HepG2 (cell line): Measurements from ENCODE around the gene ZC3H7B. TPM values are rescaled to one million over a fixed set of nuclear protein-coding genes. Genes with fewer than 3 reads are reported as not detected.

Source experiments
- AGO2 ChIP-seq: fragments of 200-400 bp; formaldehyde crosslinking; optimal IDR thresholded peaks from 2 replicates; pipeline ENCODE3; 2017; ENCODE audit warnings: mild to moderate bottlenecking, low read depth, low read length, moderate library complexity
- EED ChIP-seq: sonication (generic); formaldehyde crosslinking; IDR thresholded peaks from 2 replicates; pipeline ENCODE4 v1.5.0; 2020; ENCODE audit warnings: mild to moderate bottlenecking, missing genetic modification reagents
- FOXA1 ChIP-seq, 2 experiments: fragments of 450-650 bp in 1 of 2; sonication (generic) in 1 of 2; formaldehyde crosslinking in 1 of 2; IDR thresholded peaks; 2 replicates each; pipeline versions ENCODE4 v1.4.0 to v1.6.1; 2016 to 2020; ENCODE audit warnings: missing genetic modification reagents in 1 of 2
- HNRNPL ChIP-seq: fragments of 200-400 bp; formaldehyde crosslinking; IDR thresholded peaks from 2 replicates; pipeline ENCODE4 v1.6.1; 2017; ENCODE audit warnings: mild to moderate bottlenecking, low read depth, low read length
- JDP2 ChIP-seq: sonication (generic); formaldehyde crosslinking; IDR thresholded peaks from 2 replicates; pipeline ENCODE4 v1.8.1; 2022; ENCODE audit warnings: missing genetic modification reagents, borderline replicate concordance
- KDM4B ChIP-seq: sonication (generic); formaldehyde crosslinking; IDR thresholded peaks from 2 replicates; pipeline ENCODE4 v1.4.0; 2020; ENCODE audit warnings: missing genetic modification reagents
- PHF20 ChIP-seq: sonication (generic); formaldehyde crosslinking; IDR thresholded peaks from 2 replicates; pipeline ENCODE4 v1.5.0; 2020; ENCODE audit warnings: mild to moderate bottlenecking, missing genetic modification reagents
- PTBP1 ChIP-seq: fragments of 200-400 bp; formaldehyde crosslinking; IDR thresholded peaks from 2 replicates; pipeline ENCODE4 v1.6.1; 2018; ENCODE audit warnings: low read length, low read depth; ENCODE audit not compliant: poor library complexity, severe bottlenecking
- SIN3A ChIP-seq: IDR thresholded peaks from 2 replicates; pipeline ENCODE4 v1.6.1; 2011; ENCODE audit warnings: low read depth, mild to moderate bottlenecking, control low read depth, low read length, borderline replicate concordance
- SIN3B ChIP-seq: fragments of 150-350 bp; IDR thresholded peaks from 2 replicates; pipeline ENCODE4 v1.6.1; 2014; ENCODE audit warnings: low read length
- WIZ ChIP-seq: sonication (generic); formaldehyde crosslinking; IDR thresholded peaks from 2 replicates; pipeline ENCODE4 v1.5.1; 2020; ENCODE audit warnings: mild to moderate bottlenecking, missing genetic modification reagents
- YEATS2 ChIP-seq: sonication (generic); formaldehyde crosslinking; IDR thresholded peaks from 2 replicates; pipeline ENCODE4 v1.4.0; 2020; ENCODE audit warnings: missing genetic modification reagents, borderline replicate concordance
- ZFAT ChIP-seq: sonication (generic); formaldehyde crosslinking; conservative IDR thresholded peaks from 2 replicates; pipeline ENCODE4 v1.8.1; 2023; ENCODE audit warnings: missing genetic modification reagents, inconsistent platforms
- ZNF282 ChIP-seq: fragments of 450-650 bp; IDR thresholded peaks from 2 replicates; pipeline ENCODE4 v1.6.1; 2018; ENCODE audit not compliant: partially characterized antibody
- ZNF317 ChIP-seq: sonication (generic); formaldehyde crosslinking; IDR thresholded peaks from 2 replicates; pipeline ENCODE4 v1.5.0; 2020; ENCODE audit warnings: mild to moderate bottlenecking, missing genetic modification reagents
- ZNF350 ChIP-seq: sonication (generic); formaldehyde crosslinking; IDR thresholded peaks from 2 replicates; pipeline ENCODE4 v1.4.0; 2020; ENCODE audit warnings: mild to moderate bottlenecking, low read depth, missing genetic modification reagents, borderline replicate concordance
- ZNF841 ChIP-seq: sonication (generic); formaldehyde crosslinking; IDR thresholded peaks from 2 replicates; pipeline ENCODE4 v1.8.1; 2023; ENCODE audit warnings: missing genetic modification reagents, borderline replicate concordance
- polyA plus RNA-seq, 8 experiments: library from polyadenylated mRNA; depleted of rRNA in 3 of 8; stranded (reverse) in 7 of 8; unstranded in 1 of 8; fragments of >200 nt; fragmentation: Illumina TruSeq in 4 of 8; extraction: Trizol in 4 of 8; gene quantifications; 2 replicates each; pipeline versions ENCODE4 v1.2.1 to v1.2.3, GENCODE V29; 2011 to 2016; ENCODE audit warnings: low read depth in 4 of 8, missing spikeins in 1 of 8, mixed read lengths in 1 of 8; ENCODE audit not compliant: insufficient read depth in 1 of 8
- total RNA-seq, 5 experiments: library from RNA; depleted of rRNA; stranded (reverse); fragments of >200 nt; fragmentation: Illumina TruSeq; extraction: Trizol; gene quantifications; 2 replicates each; pipeline ENCODE4 v1.2.3, GENCODE V29; 2016; ENCODE audit warnings: low read depth in 1 of 5
- TF ChIP-seq, protein P1 (sequence below), 2 experiments: IDR thresholded peaks; 2 replicates each; pipeline ENCODE4 v1.6.1; 2011 to 2012; ENCODE audit warnings: low read length in 2 of 2, borderline replicate concordance in 1 of 2, low read depth in 1 of 2, mild to moderate bottlenecking in 1 of 2, moderate library complexity in 1 of 2
- TF ChIP-seq, protein P2 (sequence below): IDR thresholded peaks from 2 replicates; pipeline ENCODE4 v1.6.1; 2016; ENCODE audit warnings: low read depth, borderline replicate concordance
- TF ChIP-seq, protein P3 (sequence below): sonication (generic); formaldehyde crosslinking; IDR thresholded peaks from 2 replicates; pipeline ENCODE4 v1.9.0; 2021; ENCODE audit warnings: missing genetic modification reagents, borderline replicate concordance
- TF ChIP-seq, protein P4 (sequence below): sonication (generic); formaldehyde crosslinking; IDR thresholded peaks from 2 replicates; pipeline ENCODE4 v1.4.0; 2020; ENCODE audit warnings: mild to moderate bottlenecking, low read depth, missing genetic modification reagents

Gene ZC3H7B
- total and polyA plus RNA-seq, 2 of the 13 experiments (the other 11 are each of a cell fraction or from before 2014, with no cell fraction given) = 26.4 to 37.2 TPM

DNA sequence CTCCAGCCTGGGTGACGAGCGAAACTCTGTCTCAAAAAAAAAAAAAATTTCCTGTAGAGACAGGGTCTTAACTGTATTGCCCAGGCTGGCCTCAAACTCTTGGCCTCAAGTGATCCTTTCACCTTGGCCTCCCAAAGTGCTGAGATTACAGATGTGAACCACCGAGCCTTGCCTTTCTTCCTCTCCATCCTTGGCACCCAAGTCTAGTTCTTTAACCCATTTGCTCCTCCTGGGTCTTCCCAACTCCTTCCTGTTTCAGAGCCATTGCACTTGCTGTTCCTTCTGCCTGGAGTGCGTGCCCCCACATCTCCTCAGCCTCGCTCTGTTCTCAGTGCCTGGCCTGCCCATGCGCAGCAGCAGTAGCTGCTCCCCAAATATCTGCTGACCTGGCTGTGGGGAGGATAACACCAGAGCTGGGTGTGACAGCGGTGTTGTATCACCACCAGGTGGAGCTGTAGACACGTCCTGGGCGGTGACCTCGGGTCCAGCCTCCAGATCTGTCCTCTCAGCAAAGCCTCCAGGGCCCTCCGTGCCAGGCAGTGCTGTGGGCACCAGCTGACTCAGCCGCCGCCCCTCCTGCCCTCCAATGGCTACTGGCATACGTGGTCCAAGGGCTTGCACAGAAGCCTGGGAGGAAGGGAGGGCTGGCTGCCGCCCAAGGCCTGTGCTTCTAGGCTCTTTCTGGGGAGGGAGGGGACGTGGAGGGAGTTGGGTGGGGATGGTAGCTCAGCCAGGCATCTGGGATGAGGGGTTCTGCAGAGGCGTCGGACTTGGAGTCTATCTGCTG is 102.4 kb downstream of the ZC3H7B start (continued):
- TF ChIP-seq, protein P1, sequence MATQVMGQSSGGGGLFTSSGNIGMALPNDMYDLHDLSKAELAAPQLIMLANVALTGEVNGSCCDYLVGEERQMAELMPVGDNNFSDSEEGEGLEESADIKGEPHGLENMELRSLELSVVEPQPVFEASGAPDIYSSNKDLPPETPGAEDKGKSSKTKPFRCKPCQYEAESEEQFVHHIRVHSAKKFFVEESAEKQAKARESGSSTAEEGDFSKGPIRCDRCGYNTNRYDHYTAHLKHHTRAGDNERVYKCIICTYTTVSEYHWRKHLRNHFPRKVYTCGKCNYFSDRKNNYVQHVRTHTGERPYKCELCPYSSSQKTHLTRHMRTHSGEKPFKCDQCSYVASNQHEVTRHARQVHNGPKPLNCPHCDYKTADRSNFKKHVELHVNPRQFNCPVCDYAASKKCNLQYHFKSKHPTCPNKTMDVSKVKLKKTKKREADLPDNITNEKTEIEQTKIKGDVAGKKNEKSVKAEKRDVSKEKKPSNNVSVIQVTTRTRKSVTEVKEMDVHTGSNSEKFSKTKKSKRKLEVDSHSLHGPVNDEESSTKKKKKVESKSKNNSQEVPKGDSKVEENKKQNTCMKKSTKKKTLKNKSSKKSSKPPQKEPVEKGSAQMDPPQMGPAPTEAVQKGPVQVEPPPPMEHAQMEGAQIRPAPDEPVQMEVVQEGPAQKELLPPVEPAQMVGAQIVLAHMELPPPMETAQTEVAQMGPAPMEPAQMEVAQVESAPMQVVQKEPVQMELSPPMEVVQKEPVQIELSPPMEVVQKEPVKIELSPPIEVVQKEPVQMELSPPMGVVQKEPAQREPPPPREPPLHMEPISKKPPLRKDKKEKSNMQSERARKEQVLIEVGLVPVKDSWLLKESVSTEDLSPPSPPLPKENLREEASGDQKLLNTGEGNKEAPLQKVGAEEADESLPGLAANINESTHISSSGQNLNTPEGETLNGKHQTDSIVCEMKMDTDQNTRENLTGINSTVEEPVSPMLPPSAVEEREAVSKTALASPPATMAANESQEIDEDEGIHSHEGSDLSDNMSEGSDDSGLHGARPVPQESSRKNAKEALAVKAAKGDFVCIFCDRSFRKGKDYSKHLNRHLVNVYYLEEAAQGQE (IDR thresholded peaks at IDR 0.05; ENCODE audit: borderline replicate concordance in 1 of 2, low read depth in 1 of 2, low read length in 2 of 2) = no peak
- TF ChIP-seq PHF20 = no peak
- no peak for TF ChIP-seq SIN3B
- TF ChIP-seq EED = no peak
- TF ChIP-seq FOXA1 (IDR thresholded peaks at IDR 0.05) = no peak
- peak; percentile 65 for TF ChIP-seq FOXA1 (CRISPR knock-in tag; IDR thresholded peaks at IDR 0.05)
- no peak for TF ChIP-seq ZFAT
- TF ChIP-seq ZNF841 = no peak
- TF ChIP-seq YEATS2 (CRISPR knock-in tag) = 0 out of 2 replicates have a peak, but pooled peaks have one; percentile 37
- no peak for TF ChIP-seq JDP2
- no peak for TF ChIP-seq ZNF282
- TF ChIP-seq, protein P2, sequence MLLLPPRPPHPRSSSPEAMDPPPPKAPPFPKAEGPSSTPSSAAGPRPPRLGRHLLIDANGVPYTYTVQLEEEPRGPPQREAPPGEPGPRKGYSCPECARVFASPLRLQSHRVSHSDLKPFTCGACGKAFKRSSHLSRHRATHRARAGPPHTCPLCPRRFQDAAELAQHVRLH (CRISPR knock-in tag) = peak; percentile 56; the same call in 1 of the 2 replicates
- TF ChIP-seq AGO2 = no peak
- TF ChIP-seq WIZ (CRISPR knock-in tag) = no peak
- TF ChIP-seq ZNF350 (CRISPR knock-in tag) = no peak
- peak; percentile 77 for TF ChIP-seq PTBP1
- no peak for TF ChIP-seq ZNF317 (CRISPR knock-in tag)
- TF ChIP-seq, protein P3, sequence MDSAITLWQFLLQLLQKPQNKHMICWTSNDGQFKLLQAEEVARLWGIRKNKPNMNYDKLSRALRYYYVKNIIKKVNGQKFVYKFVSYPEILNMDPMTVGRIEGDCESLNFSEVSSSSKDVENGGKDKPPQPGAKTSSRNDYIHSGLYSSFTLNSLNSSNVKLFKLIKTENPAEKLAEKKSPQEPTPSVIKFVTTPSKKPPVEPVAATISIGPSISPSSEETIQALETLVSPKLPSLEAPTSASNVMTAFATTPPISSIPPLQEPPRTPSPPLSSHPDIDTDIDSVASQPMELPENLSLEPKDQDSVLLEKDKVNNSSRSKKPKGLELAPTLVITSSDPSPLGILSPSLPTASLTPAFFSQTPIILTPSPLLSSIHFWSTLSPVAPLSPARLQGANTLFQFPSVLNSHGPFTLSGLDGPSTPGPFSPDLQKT (CRISPR knock-in tag) = no peak
- no peak for TF ChIP-seq SIN3A
- TF ChIP-seq KDM4B = no peak
- TF ChIP-seq, protein P4, sequence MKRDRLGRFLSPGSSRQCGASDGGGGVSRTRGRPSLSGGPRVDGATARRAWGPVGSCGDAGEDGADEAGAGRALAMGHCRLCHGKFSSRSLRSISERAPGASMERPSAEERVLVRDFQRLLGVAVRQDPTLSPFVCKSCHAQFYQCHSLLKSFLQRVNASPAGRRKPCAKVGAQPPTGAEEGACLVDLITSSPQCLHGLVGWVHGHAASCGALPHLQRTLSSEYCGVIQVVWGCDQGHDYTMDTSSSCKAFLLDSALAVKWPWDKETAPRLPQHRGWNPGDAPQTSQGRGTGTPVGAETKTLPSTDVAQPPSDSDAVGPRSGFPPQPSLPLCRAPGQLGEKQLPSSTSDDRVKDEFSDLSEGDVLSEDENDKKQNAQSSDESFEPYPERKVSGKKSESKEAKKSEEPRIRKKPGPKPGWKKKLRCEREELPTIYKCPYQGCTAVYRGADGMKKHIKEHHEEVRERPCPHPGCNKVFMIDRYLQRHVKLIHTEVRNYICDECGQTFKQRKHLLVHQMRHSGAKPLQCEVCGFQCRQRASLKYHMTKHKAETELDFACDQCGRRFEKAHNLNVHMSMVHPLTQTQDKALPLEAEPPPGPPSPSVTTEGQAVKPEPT = no peak
- peak; percentile 99 for TF ChIP-seq HNRNPL
